ENCODE measurements around the gene IRF7. TPM values are rescaled to one million over a fixed set of nuclear protein-coding genes. Genes with fewer than 3 reads are reported as not detected.

The IRF7 gene
- total RNA-seq, 5 donors from 2014 or later (not counting 1 experiment from before 2014, with no cell fraction given) = 58.9 to 128 (median 73.7) TPM

DNA sequence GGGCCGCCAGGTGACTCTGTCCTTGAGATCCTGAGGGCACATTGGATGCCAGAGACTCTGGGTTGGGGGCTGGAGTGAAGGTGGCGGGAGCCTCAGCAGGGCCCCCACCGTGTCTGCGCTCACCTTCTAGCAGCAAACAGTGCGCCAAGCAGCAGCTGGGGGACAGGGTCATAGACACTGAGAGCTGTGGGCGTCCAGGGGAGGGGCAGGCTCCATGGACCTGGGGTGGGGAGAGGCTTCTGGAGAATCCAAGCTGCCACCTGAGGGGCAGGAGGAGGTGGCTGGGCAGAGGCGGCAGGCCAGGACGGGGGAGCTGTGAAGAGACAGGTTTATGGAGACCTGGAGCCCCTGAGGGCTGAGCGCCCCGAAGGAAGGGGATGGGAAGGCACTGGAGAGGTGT, 31.5 kb downstream of the IRF7 start:
- H3K4me3 Mint-ChIP-seq = no peak overlapping the region
- Histone ChIP-seq H3K4me3 (ENCODE audit: control insufficient read depth in 1 of 2, extremely low read depth in 1 of 2, low read length in 1 of 2) (no peak overlapping the region), H3K4me1 (ENCODE audit: control insufficient read depth in 1 of 2, extremely low read depth in 1 of 2, insufficient read depth in 2 of 2, low read length in 2 of 2) (peaks cover 12 to 51% of the 10 kb centered on the region in 2 experiments), H3K36me3 (ENCODE audit: control insufficient read depth in 2 of 2, extremely low read depth in 1 of 2, insufficient read depth in 1 of 2, low read length in 1 of 2) (peaks cover 17 to 48% of the 10 kb centered on the region in 2 donors), H3K27ac (ENCODE audit: low read length) (no peak overlapping the region), H3K27me3 (replicated peaks in 1 of 2; ENCODE audit: control insufficient read depth in 2 of 2, extremely low read depth in 1 of 2, insufficient read depth in 2 of 2, low read length in 1 of 2) (no peaks in the 10 kb centered on the region), H3K9me3 (no peaks in the 10 kb centered on the region)
- peaks cover 46 to 56% (median 52%) of the 10 kb centered on the region in 3 donors for H3K4me1 Mint-ChIP-seq
- ATAC-seq (replicated peaks in 1 of 4) (no peak), DNase-seq (no peak)
- H3K27ac Mint-ChIP-seq = no peak overlapping the region
- peaks cover 22% of the 10 kb centered on the region for H3K36me3 Mint-ChIP-seq
- ChIA-PET POLR2A (no interaction called here), CTCF (no interaction called here)
- no peaks in the 10 kb centered on the region for H3K27me3 Mint-ChIP-seq
- no peaks in the 10 kb centered on the region for H3K9me3 Mint-ChIP-seq
- 100% methylated on average over 4 of the region's 10 CpGs for WGBS (ENCODE audit: insufficient coverage)

DNA sequence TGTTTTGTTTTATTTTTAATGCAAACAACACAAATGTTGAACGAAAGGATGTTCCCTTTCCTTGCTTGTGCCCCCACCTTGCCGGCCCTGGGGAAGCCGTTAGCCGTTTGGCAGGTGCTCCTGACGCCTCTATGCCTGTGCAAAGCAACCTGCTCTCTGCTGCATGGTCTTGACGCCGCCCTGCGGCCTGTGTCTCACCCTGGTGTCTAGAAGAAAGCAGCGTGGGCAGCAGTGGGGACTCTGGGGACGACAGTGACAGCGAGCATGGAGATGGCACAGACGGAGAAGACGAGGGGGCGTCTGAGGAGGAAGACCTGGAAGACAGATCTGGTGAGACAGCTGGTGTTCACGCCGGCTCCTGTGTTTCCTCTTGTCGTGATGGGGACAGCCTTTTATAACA, 34.0 kb downstream of the IRF7 start:
- ChIA-PET CTCF (no interaction called here), POLR2A (no interaction called here)
- Histone ChIP-seq H3K4me3 (ENCODE audit: control insufficient read depth in 1 of 2, extremely low read depth in 1 of 2, low read length in 1 of 2) (no peak overlapping the region), H3K4me1 (ENCODE audit: control insufficient read depth in 1 of 2, extremely low read depth in 1 of 2, insufficient read depth in 2 of 2, low read length in 2 of 2) (peaks cover 24 to 55% of the 10 kb centered on the region in 2 experiments), H3K36me3 (ENCODE audit: control insufficient read depth in 2 of 2, extremely low read depth in 1 of 2, insufficient read depth in 1 of 2, low read length in 1 of 2) (peaks cover 12 to 43% of the 10 kb centered on the region in 2 donors), H3K27me3 (replicated peaks in 1 of 2; ENCODE audit: control insufficient read depth in 2 of 2, extremely low read depth in 1 of 2, insufficient read depth in 2 of 2, low read length in 1 of 2) (no peaks in the 10 kb centered on the region), H3K9me3 (no peaks in the 10 kb centered on the region), H3K27ac (ENCODE audit: low read length) (no peak overlapping the region)
- Mint-ChIP-seq H3K27ac (no peak overlapping the region), H3K4me1 (peaks cover 47 to 56% (median 54%) of the 10 kb centered on the region in 3 donors), H3K9me3 (no peaks in the 10 kb centered on the region), H3K36me3 (peaks cover 15% of the 10 kb centered on the region), H3K27me3 (no peaks in the 10 kb centered on the region), H3K4me3 (no peak overlapping the region)
- no peak for DNase-seq
- WGBS (ENCODE audit: insufficient coverage) = 86% methylated on average over 16 of the region's 17 CpGs
- ATAC-seq (replicated peaks in 1 of 4) = no peak

DNA sequence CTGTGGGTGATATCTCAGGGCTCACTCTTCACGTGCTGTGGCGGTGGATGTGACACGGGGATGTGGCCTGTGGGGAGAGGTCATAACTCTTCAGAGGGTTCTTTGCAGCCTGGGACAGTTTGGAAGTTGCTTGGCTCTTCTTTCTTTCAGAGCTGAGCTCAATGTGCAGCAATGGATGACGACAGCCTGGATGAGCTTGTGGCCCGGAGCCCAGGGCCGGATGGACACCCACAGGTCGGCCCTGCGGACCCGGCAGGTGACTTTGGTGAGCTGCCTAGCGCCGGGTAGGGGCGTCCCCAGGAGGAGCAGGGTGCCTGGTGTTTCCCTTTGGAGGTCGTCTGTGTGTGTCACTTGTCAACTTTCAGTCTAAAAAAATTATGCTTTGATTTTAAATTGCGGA, 34.4 kb downstream of the IRF7 start:
- ChIA-PET CTCF (no interaction called here), POLR2A (no interaction called here)
- peaks cover 11 to 39% of the 10 kb centered on the region in 2 donors for H3K36me3 ChIP-seq (ENCODE audit: control insufficient read depth in 2 of 2, extremely low read depth in 1 of 2, insufficient read depth in 1 of 2, low read length in 1 of 2)
- H3K27ac ChIP-seq (ENCODE audit: low read length) = no peak overlapping the region
- H3K27me3 ChIP-seq (replicated peaks in 1 of 2; ENCODE audit: control insufficient read depth in 2 of 2, extremely low read depth in 1 of 2, insufficient read depth in 2 of 2, low read length in 1 of 2) = no peaks in the 10 kb centered on the region
- no peak for DNase-seq
- no peak for ATAC-seq (replicated peaks in 1 of 4)
- peaks cover 22 to 51% of the 10 kb centered on the region in 2 experiments for H3K4me1 ChIP-seq (ENCODE audit: control insufficient read depth in 1 of 2, extremely low read depth in 1 of 2, insufficient read depth in 2 of 2, low read length in 2 of 2)
- no peak overlapping the region for H3K27ac Mint-ChIP-seq
- H3K4me3 Mint-ChIP-seq = no peak overlapping the region
- H3K4me3 ChIP-seq (ENCODE audit: control insufficient read depth in 1 of 2, extremely low read depth in 1 of 2, low read length in 1 of 2) = no peak overlapping the region
- WGBS (ENCODE audit: insufficient coverage) = 81% methylated on average over 12 of the region's 14 CpGs
- H3K9me3 Mint-ChIP-seq = no peaks in the 10 kb centered on the region
- peaks cover 13% of the 10 kb centered on the region for H3K36me3 Mint-ChIP-seq
- no peaks in the 10 kb centered on the region for H3K9me3 ChIP-seq
- no peaks in the 10 kb centered on the region for H3K27me3 Mint-ChIP-seq
- H3K4me1 Mint-ChIP-seq = peaks cover 44 to 52% (median 50%) of the 10 kb centered on the region in 3 donors

DNA sequence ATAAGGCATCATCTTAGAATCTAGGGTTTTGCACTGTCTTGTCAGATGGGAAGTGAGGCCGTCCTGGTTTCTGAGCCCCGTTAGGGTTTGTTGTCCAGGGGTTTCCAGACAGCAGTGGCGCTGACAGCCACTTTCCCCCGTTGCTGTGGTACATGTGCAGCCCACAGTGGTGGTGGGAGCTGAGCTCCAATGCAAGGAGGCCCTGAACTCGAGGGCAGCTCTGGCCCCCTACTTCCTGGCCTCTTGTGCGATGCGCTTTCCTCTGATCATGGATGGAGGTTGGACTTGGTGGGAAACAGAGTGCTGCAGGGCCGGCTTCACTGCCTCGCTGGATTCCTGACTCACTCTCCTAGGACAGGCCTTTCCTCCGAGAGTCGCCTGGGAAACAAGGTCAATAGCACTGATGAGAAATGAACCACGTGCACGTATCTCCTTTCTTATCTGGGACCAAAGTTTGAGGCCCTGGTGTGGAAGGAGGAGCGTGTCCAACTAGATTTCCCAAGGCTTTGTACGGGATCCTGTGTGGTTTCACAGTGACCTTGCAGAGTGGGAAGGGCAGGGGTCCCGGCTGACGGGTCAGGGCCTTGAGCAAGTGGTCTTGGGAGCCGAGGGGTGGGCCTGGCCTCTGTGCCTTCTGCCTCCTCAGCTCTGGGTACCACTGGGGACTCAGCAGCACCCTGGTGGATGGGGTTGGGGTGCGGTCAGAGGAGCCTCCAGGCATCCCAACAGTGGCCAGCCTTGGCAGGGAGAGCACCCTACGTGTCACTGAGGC, 35.7 kb downstream of the IRF7 start:
- H3K27ac ChIP-seq (ENCODE audit: low read length) = no peak overlapping the region
- ATAC-seq (replicated peaks in 1 of 4) (no peak), DNase-seq (no peak)
- Mint-ChIP-seq H3K9me3 (no peaks in the 10 kb centered on the region), H3K4me3 (peak overlapping the region; percentile 32 to 83 (median 37)), H3K27ac (no peak overlapping the region), H3K36me3 (peaks cover 10% of the 10 kb centered on the region), H3K27me3 (peaks cover 0 to 2% of the 10 kb centered on the region in 2 donors), H3K4me1 (peaks cover 45 to 51% (median 50%) of the 10 kb centered on the region in 3 donors)
- H3K4me1 ChIP-seq (ENCODE audit: control insufficient read depth in 1 of 2, extremely low read depth in 1 of 2, insufficient read depth in 2 of 2, low read length in 2 of 2) = peaks cover 22 to 51% of the 10 kb centered on the region in 2 experiments
- CTCF ChIA-PET = no interaction called here
- H3K9me3 ChIP-seq = no peaks in the 10 kb centered on the region
- no peak overlapping the region for H3K4me3 ChIP-seq (ENCODE audit: control insufficient read depth in 1 of 2, extremely low read depth in 1 of 2, low read length in 1 of 2)
- POLR2A ChIA-PET = no interaction called here
- WGBS (ENCODE audit: insufficient coverage) = 88% methylated on average over 17 of the region's 20 CpGs
- peaks cover 11 to 33% of the 10 kb centered on the region in 2 donors for H3K36me3 ChIP-seq (ENCODE audit: control insufficient read depth in 2 of 2, extremely low read depth in 1 of 2, insufficient read depth in 1 of 2, low read length in 1 of 2)
- peaks cover 0 to 2% of the 10 kb centered on the region in 2 experiments for H3K27me3 ChIP-seq (replicated peaks in 1 of 2; ENCODE audit: control insufficient read depth in 2 of 2, extremely low read depth in 1 of 2, insufficient read depth in 2 of 2, low read length in 1 of 2)

DNA sequence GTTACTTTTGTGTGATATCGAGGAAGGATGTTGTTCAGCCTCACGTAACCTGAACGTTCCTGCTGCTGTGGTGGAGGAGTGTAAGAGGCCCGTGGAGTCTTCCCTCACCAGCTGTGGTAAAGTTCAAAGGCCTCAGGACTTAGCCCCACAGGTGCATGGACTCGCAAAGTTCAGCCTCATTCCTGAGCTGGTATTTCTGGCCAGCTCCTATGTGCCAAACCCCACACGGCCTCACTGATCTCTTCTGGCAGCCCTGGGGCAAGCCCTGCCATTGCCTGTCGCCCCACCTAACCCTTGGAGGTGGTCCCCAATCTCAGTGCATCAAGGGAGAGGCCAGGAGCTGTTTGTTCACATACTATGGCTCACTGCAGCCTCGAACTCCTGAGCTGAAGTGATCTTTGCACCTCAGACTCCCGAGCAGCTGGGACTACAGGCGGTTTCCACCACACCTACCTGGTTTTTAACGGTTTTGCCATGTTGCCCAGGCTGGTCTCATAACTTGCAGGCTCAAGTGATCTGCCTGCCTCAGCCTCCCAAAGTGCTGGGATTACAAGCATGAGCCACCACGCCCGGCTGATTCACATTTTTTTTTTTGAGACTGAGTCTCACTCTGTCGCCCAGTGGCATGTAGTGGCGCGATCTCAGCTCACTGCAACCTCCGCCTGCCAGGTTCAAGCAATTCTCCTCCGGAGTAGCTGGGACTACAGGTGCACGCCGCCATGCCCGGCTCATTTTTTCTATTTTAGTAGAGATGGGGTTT, 37.3 kb downstream of the IRF7 start:
- H3K36me3 Mint-ChIP-seq = peaks cover 7% of the 10 kb centered on the region
- DNase-seq = no peak
- Histone ChIP-seq H3K27ac (ENCODE audit: low read length) (no peak overlapping the region), H3K36me3 (ENCODE audit: control insufficient read depth in 2 of 2, extremely low read depth in 1 of 2, insufficient read depth in 1 of 2, low read length in 1 of 2) (peaks cover 6 to 20% of the 10 kb centered on the region in 2 donors), H3K4me1 (ENCODE audit: control insufficient read depth in 1 of 2, extremely low read depth in 1 of 2, insufficient read depth in 2 of 2, low read length in 2 of 2) (peaks cover 29 to 62% of the 10 kb centered on the region in 2 experiments), H3K4me3 (ENCODE audit: control insufficient read depth in 1 of 2, extremely low read depth in 1 of 2, low read length in 1 of 2) (peak overlapping the region; percentile 74 to 93), H3K27me3 (replicated peaks in 1 of 2; ENCODE audit: control insufficient read depth in 2 of 2, extremely low read depth in 1 of 2, insufficient read depth in 2 of 2, low read length in 1 of 2) (peaks cover 0 to 10% of the 10 kb centered on the region in 2 experiments), H3K9me3 (no peaks in the 10 kb centered on the region)
- ChIA-PET CTCF (interaction anchor here (0.5 to 1.0 kb wide), 3 partner anchors 13 to 232 kb away, joined by 3 read pairs; no protein-coding TSS in a partner anchor), POLR2A (no interaction called here)
- H3K4me3 Mint-ChIP-seq = peak overlapping the region; percentile 83 to 87 (median 84)
- H3K9me3 Mint-ChIP-seq = no peaks in the 10 kb centered on the region
- no peak for ATAC-seq (replicated peaks in 1 of 4)
- peak overlapping the region in 1 of 2 donors; percentile 22 for H3K27ac Mint-ChIP-seq
- WGBS (ENCODE audit: insufficient coverage) = 41% methylated on average over 13 of the region's 21 CpGs
- peaks cover 56 to 63% (median 58%) of the 10 kb centered on the region in 3 donors for H3K4me1 Mint-ChIP-seq
- peaks cover 0 to 5% of the 10 kb centered on the region in 2 donors for H3K27me3 Mint-ChIP-seq

DNA sequence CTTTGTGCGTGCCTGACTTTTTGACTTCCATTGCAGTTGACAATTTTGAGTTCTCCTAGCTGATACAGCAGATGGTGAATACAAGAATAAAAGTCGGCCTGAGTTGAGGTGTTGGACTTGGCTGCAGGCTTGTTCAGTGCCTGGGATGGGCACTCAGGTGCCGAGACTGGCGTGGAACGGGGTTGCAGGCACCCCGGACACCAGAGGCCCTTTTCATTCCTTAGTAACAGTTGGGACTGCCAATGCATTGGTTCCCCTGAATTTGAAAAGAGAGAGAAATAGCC, 38.2 kb downstream of the IRF7 start:
- Histone ChIP-seq H3K9me3 (no peaks in the 10 kb centered on the region), H3K4me3 (ENCODE audit: control insufficient read depth in 1 of 2, extremely low read depth in 1 of 2, low read length in 1 of 2) (peak overlapping the region; percentile 74 to 93), H3K27me3 (replicated peaks in 1 of 2; ENCODE audit: control insufficient read depth in 2 of 2, extremely low read depth in 1 of 2, insufficient read depth in 2 of 2, low read length in 1 of 2) (peaks cover 0 to 13% of the 10 kb centered on the region in 2 experiments), H3K36me3 (ENCODE audit: control insufficient read depth in 2 of 2, extremely low read depth in 1 of 2, insufficient read depth in 1 of 2, low read length in 1 of 2) (peaks cover 6 to 17% of the 10 kb centered on the region in 2 donors), H3K4me1 (ENCODE audit: control insufficient read depth in 1 of 2, extremely low read depth in 1 of 2, insufficient read depth in 2 of 2, low read length in 2 of 2) (peaks cover 29 to 68% of the 10 kb centered on the region in 2 experiments), H3K27ac (ENCODE audit: low read length) (no peak overlapping the region)
- Mint-ChIP-seq H3K27me3 (peaks cover 0 to 5% of the 10 kb centered on the region in 2 donors), H3K27ac (peak overlapping the region; percentile 83 to 86), H3K36me3 (peaks cover 7% of the 10 kb centered on the region), H3K4me3 (peak overlapping the region; percentile 83 to 87 (median 84)), H3K4me1 (peaks cover 56 to 66% (median 61%) of the 10 kb centered on the region in 3 donors), H3K9me3 (no peaks in the 10 kb centered on the region)
- 66% methylated on average over 2 of the region's 6 CpGs for WGBS (ENCODE audit: insufficient coverage)
- no peak for ATAC-seq (replicated peaks in 1 of 4)
- CTCF ChIA-PET = no interaction called here
- DNase-seq = no peak
- POLR2A ChIA-PET = no interaction called here
